Activated T-cell treated with anti-CD3 and anti-CD28 coated beads, Interleukin-2, amount 50 U/mL, for 4 hours (primary cell): Measurements from ENCODE around the gene MAD1L1. TPM values are rescaled to one million over a fixed set of nuclear protein-coding genes. Genes with fewer than 3 reads are reported as not detected.
"Not testable (repeated sequence)": the region's sequence is repeated elsewhere in the genome, so short reads cannot be mapped to it uniquely, and the experiment has no call there.

ENCODE experiments used
- ATAC-seq, 2 donors: fragments of 200-7000 bp; cut with Tn5 transposase; one replicate each; pipeline ENCODE4 v1.10.0; 2021
- DNase-seq: peaks from one replicate; pipeline ENCODE4 v3.0.0-alpha.2; 2020
- H3K27me3 Mint-ChIP-seq: one replicate; pipeline ENCODE4 v1.8.0; 2021; ENCODE audit warnings: low read depth, mixed read lengths
- H3K36me3 Mint-ChIP-seq: one replicate; pipeline ENCODE4 v1.8.0; 2022; ENCODE audit warnings: mixed read lengths; ENCODE audit not compliant: insufficient read depth
- H3K4me1 Mint-ChIP-seq: one replicate; pipeline ENCODE4 v1.8.0; 2021; ENCODE audit warnings: low read depth, mixed read lengths
- H3K4me3 Mint-ChIP-seq: one replicate; pipeline ENCODE4 v1.8.0; 2021; ENCODE audit warnings: mild to moderate bottlenecking, moderate library complexity, mixed read lengths
- H3K9me3 Mint-ChIP-seq: one replicate; pipeline ENCODE4 v1.8.0; 2021; ENCODE audit warnings: mixed read lengths
- total RNA-seq, 3 donors: library from RNA; stranded (reverse); gene quantifications; one replicate each; pipeline ENCODE4 v1.2.1, GENCODE V29; 2021

Gene MAD1L1
- total RNA-seq, 3 donors from 2014 or later = 55.8 to 59.4 (median 57.9) TPM

DNA sequence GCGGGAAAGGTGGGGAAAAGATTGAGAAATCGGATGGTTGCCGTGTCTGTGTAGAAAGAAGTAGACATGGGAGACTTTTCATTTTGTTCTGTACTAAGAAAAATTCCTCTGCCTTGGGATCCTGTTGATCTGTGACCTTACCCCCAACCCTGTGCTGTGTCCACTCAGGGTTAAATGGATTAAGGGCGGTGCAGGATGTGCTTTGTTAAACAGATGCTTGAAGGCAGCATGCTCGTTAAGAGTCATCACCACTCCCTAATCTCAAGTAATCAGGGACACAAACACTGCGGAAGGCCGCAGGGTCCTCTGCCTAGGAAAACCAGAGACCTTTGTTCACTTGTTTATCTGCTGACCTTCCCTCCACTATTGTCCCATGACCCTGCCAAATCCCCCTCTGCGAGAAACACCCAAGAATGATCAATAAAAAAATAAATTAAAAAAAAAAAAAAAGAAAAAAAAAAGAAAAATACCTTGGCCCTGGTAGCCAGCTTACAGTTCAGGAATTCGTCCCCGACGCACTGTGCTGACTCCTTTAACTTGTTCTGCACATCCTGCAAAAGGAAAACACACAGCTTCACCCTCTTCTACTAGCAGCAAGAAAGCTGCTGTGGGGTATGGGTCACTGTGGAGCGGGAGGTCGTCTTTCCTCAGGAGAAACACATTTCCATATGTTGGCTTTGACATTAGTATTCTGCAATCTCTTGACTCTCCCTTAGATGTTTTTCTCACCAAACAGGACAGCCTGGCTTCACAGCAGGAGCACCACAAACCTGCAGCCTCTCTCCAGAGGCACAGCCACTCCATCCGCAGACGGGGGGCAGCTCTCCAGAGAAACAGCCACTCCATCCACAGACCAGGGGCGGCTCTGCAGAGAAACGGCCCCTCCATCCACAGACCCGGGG lies 36.6 kb upstream of the MAD1L1 start:
- not testable (repeated sequence) for H3K4me1 Mint-ChIP-seq, H3K9me3 Mint-ChIP-seq, DNase-seq, ATAC-seq, H3K4me3 Mint-ChIP-seq, H3K27me3 Mint-ChIP-seq
- H3K36me3 Mint-ChIP-seq = peaks cover 13% of the 10 kb centered on the region

DNA sequence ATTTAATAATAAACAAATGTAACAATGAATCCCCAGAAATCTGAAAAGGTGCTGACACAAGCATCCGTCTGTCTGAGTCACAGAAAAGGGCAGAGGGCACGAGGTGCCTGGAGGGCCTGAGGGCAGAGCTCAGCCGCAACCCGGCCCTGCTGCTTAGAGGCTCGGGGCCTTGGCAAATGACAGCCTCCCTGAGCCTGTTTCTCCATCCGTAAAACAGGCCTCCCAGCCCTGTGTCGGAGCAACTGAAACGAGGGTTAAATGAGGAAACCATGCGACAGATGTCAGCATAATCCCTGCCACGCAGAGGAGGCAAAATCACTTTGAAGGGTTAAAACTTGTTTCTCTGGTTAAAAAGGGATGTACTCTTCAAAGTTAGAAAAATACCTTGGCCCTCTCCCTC lies 34.2 kb upstream of the MAD1L1 start:
- H3K4me3 Mint-ChIP-seq = no peak overlapping the region
- ATAC-seq = no peak
- peaks cover 3% of the 10 kb centered on the region for H3K4me1 Mint-ChIP-seq
- H3K27me3 Mint-ChIP-seq = no peaks in the 10 kb centered on the region
- H3K9me3 Mint-ChIP-seq = no peaks in the 10 kb centered on the region
- DNase-seq = no peak
- H3K36me3 Mint-ChIP-seq = peaks cover 12% of the 10 kb centered on the region

DNA sequence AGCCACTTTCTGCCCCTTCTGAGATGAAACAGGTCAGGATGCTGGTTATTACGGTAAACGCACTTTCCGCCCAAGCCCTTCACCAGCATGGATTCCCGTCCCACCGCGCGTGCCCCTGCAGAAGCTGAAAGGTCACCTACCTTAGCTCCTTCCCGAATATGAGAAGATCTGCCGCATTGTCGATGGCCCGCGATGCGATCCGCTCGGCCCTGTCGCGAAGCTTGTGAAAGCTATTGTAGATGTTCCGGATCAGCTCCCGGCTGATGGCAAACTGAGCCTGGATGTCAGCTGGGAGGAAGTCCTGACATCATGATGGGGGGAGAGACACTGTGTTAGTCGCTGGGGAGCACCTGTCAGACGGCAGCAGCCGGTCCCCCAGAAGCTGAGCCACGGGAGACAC lies 31.4 kb upstream of the MAD1L1 start:
- ATAC-seq (no peak), DNase-seq (no peak)
- Mint-ChIP-seq H3K27me3 (no peaks in the 10 kb centered on the region), H3K36me3 (peaks cover 6% of the 10 kb centered on the region), H3K4me3 (no peak overlapping the region), H3K9me3 (no peaks in the 10 kb centered on the region), H3K4me1 (peaks cover 8% of the 10 kb centered on the region)

- H3K36me3 Mint-ChIP-seq = peaks cover 6% of the 10 kb centered on the region
- DNase-seq (no peak), ATAC-seq (no peak)
- no peaks in the 10 kb centered on the region for H3K9me3 Mint-ChIP-seq
- no peaks in the 10 kb centered on the region for H3K27me3 Mint-ChIP-seq
- peaks cover 8% of the 10 kb centered on the region for H3K4me1 Mint-ChIP-seq
- H3K4me3 Mint-ChIP-seq = no peak overlapping the region
Measured at GRCh38 chr7:2263176-2263575, 30.4 kb upstream of the MAD1L1 start.

DNA sequence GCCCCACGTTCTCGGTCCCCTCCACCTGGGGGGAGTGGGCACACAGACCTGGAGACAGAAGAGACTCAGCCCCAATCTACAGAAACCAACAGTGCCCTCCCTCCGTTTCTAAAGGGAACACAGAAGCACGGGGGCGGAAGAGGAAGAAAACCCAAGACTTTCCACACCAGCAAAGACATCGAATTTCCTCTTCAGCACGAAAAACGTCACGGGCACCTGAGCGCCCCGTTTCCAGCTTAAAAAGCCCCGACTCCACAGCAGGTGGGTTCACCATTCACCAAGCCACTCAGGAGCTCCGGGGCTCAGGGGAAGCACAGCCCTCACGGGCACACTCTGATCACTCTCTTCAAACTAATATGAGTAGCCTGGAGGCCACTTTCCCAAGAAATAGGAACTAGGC lies 28.9 kb upstream of the MAD1L1 start:
- Mint-ChIP-seq H3K27me3 (no peaks in the 10 kb centered on the region), H3K4me3 (peak overlapping the region; percentile 62), H3K36me3 (peaks cover 8% of the 10 kb centered on the region), H3K9me3 (no peaks in the 10 kb centered on the region), H3K4me1 (peaks cover 8% of the 10 kb centered on the region)
- ATAC-seq = peak in 1 of 2 donors; percentile 28
- peak; percentile 35 for DNase-seq

DNA sequence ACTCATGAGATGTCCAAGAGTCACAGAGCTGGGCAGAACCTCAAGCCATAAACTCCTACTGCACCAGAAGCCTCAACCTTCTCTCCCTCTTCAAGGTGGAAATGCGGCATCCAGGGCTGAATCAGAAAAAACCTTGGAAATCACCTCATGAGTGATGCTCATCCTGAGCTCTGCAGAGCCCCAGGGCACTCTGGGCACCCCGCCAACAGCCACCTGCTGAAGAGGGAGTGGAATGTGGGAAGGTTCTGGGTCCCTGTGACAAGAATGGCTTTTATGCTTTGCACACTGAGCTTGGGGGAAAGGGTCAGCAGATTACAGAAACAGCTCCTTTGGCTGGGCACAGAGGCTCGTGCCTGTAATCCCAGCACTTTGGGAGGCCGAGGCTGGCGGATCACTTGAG lies 28.1 kb upstream of the MAD1L1 start:
- ATAC-seq = no peak
- Mint-ChIP-seq H3K36me3 (peaks cover 8% of the 10 kb centered on the region), H3K4me3 (no peak overlapping the region), H3K4me1 (peaks cover 8% of the 10 kb centered on the region), H3K9me3 (no peaks in the 10 kb centered on the region), H3K27me3 (no peaks in the 10 kb centered on the region)
- DNase-seq = no peak

- Mint-ChIP-seq H3K4me3 (no peak overlapping the region), H3K9me3 (no peaks in the 10 kb centered on the region)
- DNase-seq = no peak
Measured at GRCh38 chr7:2259480-2259879, 26.7 kb upstream of the MAD1L1 start.

GRCh38 chr7:2258661-2259365 lies 26.1 kb upstream of the MAD1L1 start:
- ATAC-seq (peak in 1 of 2 donors; percentile 13), DNase-seq (no peak)
- peaks cover 3% of the 10 kb centered on the region for H3K36me3 Mint-ChIP-seq
- H3K4me3 Mint-ChIP-seq = no peak overlapping the region
- no peaks in the 10 kb centered on the region for H3K9me3 Mint-ChIP-seq
- peaks cover 10% of the 10 kb centered on the region for H3K4me1 Mint-ChIP-seq
- no peaks in the 10 kb centered on the region for H3K27me3 Mint-ChIP-seq

More at GRCh38 chr7:2259480-2259879, 26.7 kb upstream of the MAD1L1 start:
- H3K36me3 Mint-ChIP-seq = peaks cover 8% of the 10 kb centered on the region
- H3K4me1 Mint-ChIP-seq = peaks cover 10% of the 10 kb centered on the region
- H3K27me3 Mint-ChIP-seq = no peaks in the 10 kb centered on the region
- no peak for ATAC-seq

DNA sequence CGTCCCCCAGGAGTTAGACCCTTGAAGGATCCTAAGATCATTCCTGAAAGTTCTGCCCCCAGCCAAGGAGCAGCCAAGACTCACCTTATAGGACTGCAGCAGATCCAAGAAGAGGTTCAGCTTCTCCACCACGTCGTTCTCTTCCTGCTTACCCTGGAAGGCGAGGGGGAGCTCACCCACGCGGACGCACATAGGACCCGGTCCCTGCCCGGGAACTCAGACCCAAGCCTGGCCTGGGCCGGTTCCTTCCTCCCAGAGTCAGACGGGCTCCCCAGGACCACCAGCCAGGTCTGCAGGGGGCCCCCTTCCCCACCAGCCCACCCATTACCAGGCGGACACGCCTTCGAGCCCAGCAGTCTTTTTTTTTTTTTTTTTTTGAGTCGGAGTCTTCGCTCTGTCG lies 24.9 kb upstream of the MAD1L1 start:
- H3K27me3 Mint-ChIP-seq = no peaks in the 10 kb centered on the region
- H3K4me1 Mint-ChIP-seq = peaks cover 12% of the 10 kb centered on the region
- ATAC-seq = no peak
- no peak overlapping the region for H3K4me3 Mint-ChIP-seq
- no peak for DNase-seq
- no peaks in the 10 kb centered on the region for H3K9me3 Mint-ChIP-seq
- peaks cover 3% of the 10 kb centered on the region for H3K36me3 Mint-ChIP-seq

DNA sequence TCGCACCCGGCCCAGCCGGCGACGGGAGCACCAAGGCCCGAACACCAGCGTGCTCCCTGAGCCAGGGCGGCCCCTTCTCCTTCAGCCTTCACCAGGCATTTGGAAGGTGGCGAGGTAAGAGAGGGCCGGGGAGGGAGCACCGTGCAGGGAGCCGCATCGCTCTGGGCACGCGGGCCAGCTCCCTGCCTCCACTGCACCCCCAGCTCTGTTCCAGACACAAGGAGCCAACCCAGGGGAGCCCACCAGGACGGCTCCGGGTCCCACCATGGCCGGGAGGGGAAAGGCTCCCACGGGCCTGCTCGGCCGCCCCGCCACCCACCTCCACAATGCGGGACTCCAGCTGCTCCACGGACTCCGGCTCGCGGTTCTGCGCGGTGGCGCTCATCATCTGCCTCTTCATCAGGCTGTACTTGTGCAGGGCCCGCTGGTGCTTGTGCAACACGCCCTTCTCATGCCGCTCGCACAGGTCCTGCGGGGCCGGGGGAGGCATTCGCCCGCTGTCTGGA lies 24.4 kb upstream of the MAD1L1 start:
- ATAC-seq = no peak
- no peak overlapping the region for H3K4me3 Mint-ChIP-seq

DNA sequence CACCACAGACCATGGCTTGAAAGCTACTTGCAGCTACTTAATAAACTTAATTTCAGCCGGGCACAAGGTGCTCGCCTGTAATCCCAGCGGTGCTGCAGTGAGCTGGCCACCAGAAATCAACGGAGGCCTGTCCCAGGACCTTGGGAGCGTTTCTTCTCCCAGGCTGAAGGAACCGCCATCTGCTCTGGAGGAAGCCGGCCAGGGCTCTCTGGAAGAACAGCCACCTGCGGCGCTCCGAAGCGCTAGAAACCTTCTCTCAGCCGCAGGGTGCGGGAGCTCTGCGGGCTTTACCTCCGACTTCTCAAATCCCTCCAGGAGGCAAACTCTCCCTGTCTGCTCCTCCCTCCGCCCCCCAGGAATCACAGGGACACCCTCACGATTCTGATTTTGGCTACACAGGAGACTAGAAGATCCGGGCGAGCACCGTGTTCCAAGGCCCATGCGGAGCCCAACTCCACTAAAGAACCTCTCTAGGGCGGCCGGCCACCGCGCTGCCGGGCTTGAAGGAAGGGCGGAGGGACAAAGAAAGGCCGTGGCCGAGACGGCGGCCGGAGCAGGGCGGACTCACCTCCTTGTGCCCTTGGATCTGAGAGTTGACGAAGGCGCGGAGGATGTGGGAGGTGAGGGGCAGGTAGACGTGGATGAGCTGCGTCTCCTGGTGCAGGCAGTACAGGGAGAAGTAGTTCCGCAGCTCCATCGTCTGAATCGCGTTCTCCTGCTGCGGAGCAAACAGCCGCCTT lies 23.7 kb upstream of the MAD1L1 start:
- no peak overlapping the region for H3K4me3 Mint-ChIP-seq
- H3K36me3 Mint-ChIP-seq = peaks cover 3% of the 10 kb centered on the region

More for the DNA sequence above, 24.4 kb upstream of the MAD1L1 start:
- Mint-ChIP-seq H3K4me1 (peaks cover 12% of the 10 kb centered on the region), H3K9me3 (no peaks in the 10 kb centered on the region), H3K36me3 (peaks cover 3% of the 10 kb centered on the region), H3K27me3 (no peaks in the 10 kb centered on the region)
- DNase-seq = no peak

DNA sequence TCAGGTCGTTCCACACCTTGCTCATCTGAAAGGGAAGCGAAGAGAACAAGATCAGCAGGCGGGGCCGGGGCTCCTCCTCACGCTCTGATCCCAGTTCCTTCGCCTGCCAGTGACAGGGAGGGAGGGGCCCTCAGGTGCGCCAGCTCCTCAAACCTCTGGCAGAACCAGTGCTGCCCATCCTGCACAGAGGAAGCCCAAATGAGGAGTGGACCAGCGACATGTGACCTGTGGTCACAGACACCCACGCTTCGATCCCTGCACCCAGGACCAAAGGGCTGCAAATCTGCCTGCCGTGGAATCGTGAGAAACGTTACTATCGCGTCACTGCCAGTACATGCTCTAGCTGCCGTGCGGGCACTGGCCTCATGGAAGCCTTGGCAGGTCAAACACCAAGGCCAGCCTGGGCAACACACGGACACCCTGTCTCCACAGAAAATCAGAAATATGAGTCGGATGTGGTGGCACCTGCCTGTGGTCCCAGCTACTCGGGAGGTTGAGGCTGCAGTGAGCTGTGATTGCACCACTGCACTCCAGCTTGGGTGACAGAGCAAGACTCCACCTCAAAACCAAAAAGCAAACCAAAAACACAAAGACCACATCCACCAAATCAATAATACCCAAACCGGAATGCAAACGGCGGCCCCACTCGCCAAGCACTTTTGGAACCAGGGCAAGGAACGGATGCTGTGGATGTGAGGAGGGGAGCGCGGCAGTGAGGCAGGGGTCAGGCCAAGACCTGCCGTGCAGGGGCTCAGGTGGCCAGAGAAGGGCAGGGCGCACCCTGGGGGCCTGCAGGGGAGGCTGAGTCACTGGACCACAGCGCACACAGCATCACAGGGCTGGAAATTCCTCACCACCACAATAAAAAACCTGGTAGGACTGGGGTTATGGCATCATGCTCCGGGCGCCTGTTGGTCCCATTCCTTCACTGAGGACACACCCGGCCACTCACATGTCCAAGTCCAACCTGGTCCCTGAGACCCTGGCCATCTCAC lies 22.7 kb upstream of the MAD1L1 start:
- Mint-ChIP-seq H3K36me3 (peaks cover 6% of the 10 kb centered on the region), H3K4me3 (no peak overlapping the region), H3K4me1 (peaks cover 5% of the 10 kb centered on the region), H3K27me3 (no peaks in the 10 kb centered on the region), H3K9me3 (no peaks in the 10 kb centered on the region)
- ATAC-seq (no peak), DNase-seq (no peak)

More for the DNA sequence above, 23.7 kb upstream of the MAD1L1 start:
- DNase-seq (no peak), ATAC-seq (no peak)
- Mint-ChIP-seq H3K9me3 (no peaks in the 10 kb centered on the region), H3K4me1 (peaks cover 6% of the 10 kb centered on the region), H3K27me3 (no peaks in the 10 kb centered on the region)

DNA sequence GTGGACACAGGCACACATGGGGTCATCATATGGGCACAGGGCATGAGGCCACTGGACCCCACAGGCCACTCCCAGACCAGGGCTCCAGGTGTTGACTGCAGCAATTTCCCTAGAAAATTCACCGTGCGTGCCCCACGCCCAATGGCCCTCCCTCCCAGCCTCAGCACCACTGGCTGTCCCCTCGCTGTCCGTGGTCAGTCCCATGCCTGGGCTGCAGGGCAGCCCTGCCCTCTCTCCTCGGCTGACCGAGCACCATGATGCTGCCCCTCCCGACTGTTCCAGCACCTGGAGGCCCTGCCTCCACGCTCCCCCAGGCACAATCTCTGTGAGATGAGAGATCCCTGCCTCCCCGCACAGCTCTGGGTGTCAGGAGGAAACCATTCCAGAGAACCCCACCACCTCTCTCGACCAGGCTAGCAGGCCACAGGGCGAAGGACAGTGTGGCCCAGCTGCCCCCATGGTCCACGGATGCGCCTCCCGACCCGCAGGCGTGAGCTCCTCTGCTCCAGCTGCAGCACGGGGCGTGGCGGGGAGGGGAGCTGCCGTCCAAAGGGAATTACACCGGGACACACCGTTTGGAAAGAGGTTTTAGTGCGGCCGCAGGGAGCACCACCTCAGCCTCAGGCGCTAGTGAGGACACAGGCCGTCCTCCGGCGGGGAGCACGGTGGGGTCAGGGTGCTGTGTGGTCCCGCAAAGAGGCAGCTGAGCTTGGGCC lies 21.8 kb upstream of the MAD1L1 start:
- Mint-ChIP-seq H3K27me3 (no peaks in the 10 kb centered on the region), H3K9me3 (no peaks in the 10 kb centered on the region), H3K4me1 (peaks cover 6% of the 10 kb centered on the region), H3K36me3 (peaks cover 6% of the 10 kb centered on the region), H3K4me3 (no peak overlapping the region)
- ATAC-seq (no peak), DNase-seq (no peak)
